HCT116 (cell line): Measurements from ENCODE around the gene PIEZO2. TPM values are rescaled to one million over a fixed set of nuclear protein-coding genes. Genes with fewer than 3 reads are reported as not detected.

Experiments
- ATAC-seq: fragments of 200-7000 bp; cut with Tn5 transposase; 2 replicates; pipeline ENCODE4 v1.9.1; 2020; ENCODE audit warnings: mild to moderate bottlenecking, moderate library complexity
- BruUV-seq: library from RNA; stranded (reverse); fragments of 400-500 nt; replicated peaks from 2 replicates; lab custom pipeline; 2021; lab: Mats Ljungman, UMichigan
- CTCF ChIA-PET: fragments of 300-600 bp; sonication (Branson Sonifier 250); formaldehyde crosslinking; loops from one replicate; lab custom pipeline; 2021; ENCODE audit warnings: antibody characterized with exemption; lab: Charles Lee
- POLR2A ChIA-PET: fragments of 300-600, 350-600 bp; sonication (Branson Sonifier 250); formaldehyde crosslinking; loops from one replicate; lab custom pipeline; 2021; ENCODE audit warnings: antibody characterized with exemption; lab: Charles Lee
- RAD21 ChIA-PET, 2 experiments: fragments of 300-600 bp; sonication (Branson Sonifier 250); formaldehyde crosslinking; loops; one replicate each; lab custom pipeline; 2023; ENCODE audit warnings: low total read pairs in 2 of 2; ENCODE audit not compliant: uncharacterized antibody in 2 of 2, unreplicated experiment in 2 of 2, low non-redundant PET in 1 of 2; lab: Charles Lee
- DNase-seq: peaks from one replicate; pipeline ENCODE4 v3.0.0-alpha.2; 2010; ENCODE audit warnings: low read depth, low spot score
- H2AFZ ChIP-seq: fragments of 200-600 bp; shearing (Covaris generic), sonication (generic); 2 replicates; pipeline ENCODE4 v1.6.1; 2017; ENCODE audit warnings: low read depth, mixed run types, mixed read lengths, antibody characterized with exemption, low read length; ENCODE audit not compliant: poor library complexity, severe bottlenecking
- H3K27ac ChIP-seq: 2 replicates; pipeline ENCODE4 v1.5.1; 2012; ENCODE audit warnings: low read depth, low read length
- H3K27me3 ChIP-seq: fragments of 200-600 bp; sonication (generic); 2 replicates; pipeline ENCODE4 v1.6.1; 2016; ENCODE audit warnings: mixed run types, low read length, mixed read lengths; ENCODE audit not compliant: insufficient read depth
- H3K36me3 ChIP-seq, 2 experiments: fragments of 200-500 bp in 1 of 2; fragments of 200-600 bp in 1 of 2; sonication (Bioruptor generic) in 1 of 2; sonication (generic) in 1 of 2; 2 replicates each; pipeline versions ENCODE4 v1.5.1 to v1.6.1; 2014 to 2016; ENCODE audit warnings: low read length in 2 of 2, inconsistent platforms in 1 of 2, mixed read lengths in 1 of 2, mixed run types in 1 of 2; ENCODE audit not compliant: insufficient read depth in 2 of 2, control insufficient read depth in 1 of 2
- H3K4me1 ChIP-seq, 2 experiments: fragments of 200-600 bp in 1 of 2; sonication (generic) in 1 of 2; 2 replicates each; pipeline versions ENCODE4 v1.5.1 to v1.6.1; 2012 to 2017; ENCODE audit warnings: low read length in 2 of 2, inconsistent platforms in 1 of 2, mild to moderate bottlenecking in 1 of 2, mixed read lengths in 1 of 2, mixed run types in 1 of 2, moderate library complexity in 1 of 2; ENCODE audit not compliant: insufficient read depth in 2 of 2, control insufficient read depth in 1 of 2
- H3K4me2 ChIP-seq: fragments of 200-600 bp; sonication (generic); 2 replicates; pipeline ENCODE4 v1.6.1; 2017; ENCODE audit warnings: mixed run types, low read length, mixed read lengths
- H3K4me3 ChIP-seq, 2 experiments: fragments of 200-600 bp in 1 of 2; sonication (generic) in 1 of 2; replicated peaks in 1 of 2; 2 replicates each; pipeline ENCODE4 v1.5.1; 2011 to 2016; ENCODE audit warnings: low read length in 2 of 2, control low read depth in 1 of 2, low read depth in 1 of 2, mild to moderate bottlenecking in 1 of 2, mixed read lengths in 1 of 2, mixed run types in 1 of 2
- H3K79me2 ChIP-seq: fragments of 200-600 bp; sonication (generic); 2 replicates; pipeline ENCODE4 v1.6.1; 2017; ENCODE audit warnings: mild to moderate bottlenecking, mixed run types, low read length, moderate library complexity, mixed read lengths; ENCODE audit not compliant: insufficient read depth
- H3K9ac ChIP-seq: fragments of 200-600 bp; sonication (generic); 2 replicates; pipeline ENCODE4 v1.6.1; 2016; ENCODE audit warnings: low read length, mixed read lengths
- H3K9me2 ChIP-seq: fragments of 200-600 bp; sonication (generic), shearing (Covaris generic); 2 replicates; pipeline ENCODE4 v1.6.1; 2017; ENCODE audit warnings: mixed run types, mild to moderate bottlenecking, moderate library complexity; ENCODE audit not compliant: insufficient read depth
- H3K9me3 ChIP-seq, 2 experiments: fragments of 200-500 bp in 1 of 2; fragments of 200-600 bp in 1 of 2; sonication (Bioruptor generic) in 1 of 2; sonication (generic) in 1 of 2; 2 replicates each; pipeline ENCODE4 v1.6.1; 2014 to 2017; ENCODE audit warnings: low read length in 2 of 2, mixed read lengths in 2 of 2, inconsistent platforms in 1 of 2, low read depth in 1 of 2, mild to moderate bottlenecking in 1 of 2, mixed run types in 1 of 2, moderate library complexity in 1 of 2; ENCODE audit not compliant: control insufficient read depth in 1 of 2, insufficient read depth in 1 of 2
- H4K20me1 ChIP-seq: fragments of 200-600 bp; sonication (generic), shearing (Covaris generic); 2 replicates; pipeline ENCODE4 v1.6.1; 2017; ENCODE audit warnings: mixed run types, mild to moderate bottlenecking, moderate library complexity; ENCODE audit not compliant: insufficient read depth
- ELF1 ChIP-seq: IDR thresholded peaks from 2 replicates; pipeline ENCODE4 v1.6.1; 2012; ENCODE audit warnings: low read depth, borderline replicate concordance
- EZH2 ChIP-seq: fragments of 200-600 bp; sonication (generic); IDR thresholded peaks from 2 replicates; pipeline ENCODE4 v1.6.1; 2017; ENCODE audit warnings: antibody characterized with exemption, mixed run types
- FOSL1 ChIP-seq: IDR thresholded peaks from 2 replicates; pipeline ENCODE4 v1.6.1; 2012; ENCODE audit warnings: low read depth
- JUND ChIP-seq: IDR thresholded peaks from 2 replicates; pipeline ENCODE4 v1.6.1; 2012
- POLR2AphosphoS5 ChIP-seq: IDR thresholded peaks from 2 replicates; pipeline ENCODE4 v1.6.1; 2011; ENCODE audit warnings: mild to moderate bottlenecking, low read depth, low read length, moderate library complexity
- RAD21 ChIP-seq: IDR thresholded peaks from 2 replicates; pipeline ENCODE4 v1.6.1; 2012; ENCODE audit warnings: low read depth, mild to moderate bottlenecking
- SIN3A ChIP-seq: IDR thresholded peaks from 2 replicates; pipeline ENCODE4 v1.6.1; 2012; ENCODE audit warnings: low read depth
- SP1 ChIP-seq: IDR thresholded peaks from 2 replicates; pipeline ENCODE4 v1.6.1; 2012; ENCODE audit warnings: low read depth
- SRF ChIP-seq: IDR thresholded peaks from 2 replicates; pipeline ENCODE4 v1.6.1; 2012; ENCODE audit warnings: low read depth
- TCF7L2 ChIP-seq: IDR thresholded peaks from 2 replicates; pipeline ENCODE4 v1.7.0; 2011; ENCODE audit warnings: borderline replicate concordance, inconsistent platforms; ENCODE audit not compliant: insufficient read depth, insufficient read length; ENCODE audit errors: extremely low read depth
- ZFX ChIP-seq: fragments of 450-650 bp; IDR thresholded peaks from 2 replicates; pipeline ENCODE4 v1.6.1; 2017
- ZNF274 ChIP-seq: fragments of 200-500 bp; sonication (Bioruptor generic); IDR thresholded peaks from 2 replicates; pipeline ENCODE4 v1.6.1; 2014; ENCODE audit warnings: mild to moderate bottlenecking, low read depth, low read length, inconsistent platforms
- intact Hi-C: fragments of 100-400 bp; cut with micrococcal nuclease; formaldehyde crosslinking; loops from 2 replicates; pipeline ENCODE4 v1.10.0; 2022
- total RNA-seq: library from RNA; stranded (reverse); gene quantifications from one replicate; pipeline ENCODE4 v1.2.1, GENCODE V29; 2021; ENCODE audit not compliant: unreplicated experiment
- TF ChIP-seq, protein P1 (sequence below): IDR thresholded peaks from 2 replicates; pipeline ENCODE4 v1.6.1; 2011; ENCODE audit warnings: mild to moderate bottlenecking, low read length, moderate library complexity; ENCODE audit not compliant: insufficient replicate concordance; ENCODE audit errors: extremely low read depth

Gene PIEZO2
- total RNA-seq, 1 experiment from 2014 or later, result 0.34 TPM

DNA sequence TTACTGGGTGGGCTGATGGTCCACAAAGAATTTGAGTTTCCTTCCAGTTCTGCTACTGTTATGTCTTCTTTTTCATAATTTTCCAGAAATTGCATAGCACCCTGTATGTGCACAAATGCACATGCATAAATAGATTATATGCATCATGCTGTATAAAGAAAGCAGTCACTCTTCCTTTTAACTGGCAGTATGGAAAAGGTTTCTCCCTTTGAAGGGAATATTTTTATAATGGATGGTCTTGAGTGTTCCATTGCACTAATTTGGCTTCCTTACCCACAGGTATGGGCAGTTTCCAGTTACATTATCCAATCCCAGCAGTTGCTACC lies 469.1 kb downstream of the PIEZO2 start:
- Histone ChIP-seq H4K20me1 (no peaks in the 10 kb centered on the region), H3K79me2 (no peaks in the 10 kb centered on the region), H3K4me3 (no peak overlapping the region), H3K4me1 (no peaks in the 10 kb centered on the region), H3K27me3 (peaks cover 41% of the 10 kb centered on the region), H3K36me3 (no peaks in the 10 kb centered on the region), H3K4me2 (no peak overlapping the region), H3K27ac (no peak overlapping the region), H3K9ac (no peak overlapping the region), H2AFZ (no peak overlapping the region), H3K9me3 (no peaks in the 10 kb centered on the region), H3K9me2 (no peaks in the 10 kb centered on the region)
- ChIA-PET CTCF (no interaction called here), RAD21 (no interaction called here), POLR2A (no interaction called here)
- ATAC-seq (no peak), DNase-seq (no peak)
- no peak for TF ChIP-seq SP1
- TF ChIP-seq RAD21, result no peak
- no peak for TF ChIP-seq SRF
- TF ChIP-seq ZFX, result no peak
- no peak for TF ChIP-seq ELF1
- no peak for TF ChIP-seq EZH2
- TF ChIP-seq FOSL1, result no peak
- no peak for TF ChIP-seq TCF7L2
- no peak for TF ChIP-seq SIN3A
- TF ChIP-seq, protein P1, sequence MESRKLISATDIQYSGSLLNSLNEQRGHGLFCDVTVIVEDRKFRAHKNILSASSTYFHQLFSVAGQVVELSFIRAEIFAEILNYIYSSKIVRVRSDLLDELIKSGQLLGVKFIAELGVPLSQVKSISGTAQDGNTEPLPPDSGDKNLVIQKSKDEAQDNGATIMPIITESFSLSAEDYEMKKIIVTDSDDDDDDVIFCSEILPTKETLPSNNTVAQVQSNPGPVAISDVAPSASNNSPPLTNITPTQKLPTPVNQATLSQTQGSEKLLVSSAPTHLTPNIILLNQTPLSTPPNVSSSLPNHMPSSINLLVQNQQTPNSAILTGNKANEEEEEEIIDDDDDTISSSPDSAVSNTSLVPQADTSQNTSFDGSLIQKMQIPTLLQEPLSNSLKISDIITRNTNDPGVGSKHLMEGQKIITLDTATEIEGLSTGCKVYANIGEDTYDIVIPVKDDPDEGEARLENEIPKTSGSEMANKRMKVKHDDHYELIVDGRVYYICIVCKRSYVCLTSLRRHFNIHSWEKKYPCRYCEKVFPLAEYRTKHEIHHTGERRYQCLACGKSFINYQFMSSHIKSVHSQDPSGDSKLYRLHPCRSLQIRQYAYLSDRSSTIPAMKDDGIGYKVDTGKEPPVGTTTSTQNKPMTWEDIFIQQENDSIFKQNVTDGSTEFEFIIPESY, result no peak
- TF ChIP-seq JUND, result no peak
- no peak for TF ChIP-seq ZNF274
- TF ChIP-seq POLR2AphosphoS5, result no peak
- BruUV-seq, result no TSS peak
- intact Hi-C loops, result no loop called here
